HCT116 (cell line): ENCODE data around the gene TSEN34. TPM values are rescaled to one million over a fixed set of nuclear protein-coding genes. Genes with fewer than 3 reads are reported as not detected.

Experiments
- ATAC-seq: fragments of 200-7000 bp; cut with Tn5 transposase; 2 replicates; pipeline ENCODE4 v1.9.1; 2020; ENCODE audit warnings: mild to moderate bottlenecking, moderate library complexity
- BruUV-seq: library from RNA; stranded (reverse); fragments of 400-500 nt; replicated peaks from 2 replicates; lab custom pipeline; 2021; lab: Mats Ljungman, UMichigan
- CTCF ChIA-PET: fragments of 300-600 bp; sonication (Branson Sonifier 250); formaldehyde crosslinking; loops from one replicate; lab custom pipeline; 2021; ENCODE audit warnings: antibody characterized with exemption; lab: Charles Lee
- POLR2A ChIA-PET: fragments of 300-600, 350-600 bp; sonication (Branson Sonifier 250); formaldehyde crosslinking; loops from one replicate; lab custom pipeline; 2021; ENCODE audit warnings: antibody characterized with exemption; lab: Charles Lee
- RAD21 ChIA-PET, 2 experiments: fragments of 300-600 bp; sonication (Branson Sonifier 250); formaldehyde crosslinking; loops; one replicate each; lab custom pipeline; 2023; ENCODE audit warnings: low total read pairs in 2 of 2; ENCODE audit not compliant: uncharacterized antibody in 2 of 2, unreplicated experiment in 2 of 2, low non-redundant PET in 1 of 2; lab: Charles Lee
- DNase-seq: peaks from one replicate; pipeline ENCODE4 v3.0.0-alpha.2; 2010; ENCODE audit warnings: low read depth, low spot score
- H2AFZ ChIP-seq: fragments of 200-600 bp; shearing (Covaris generic), sonication (generic); 2 replicates; pipeline ENCODE4 v1.6.1; 2017; ENCODE audit warnings: low read depth, mixed run types, mixed read lengths, antibody characterized with exemption, low read length; ENCODE audit not compliant: poor library complexity, severe bottlenecking
- H3K27ac ChIP-seq: 2 replicates; pipeline ENCODE4 v1.5.1; 2012; ENCODE audit warnings: low read depth, low read length
- H3K27me3 ChIP-seq: fragments of 200-600 bp; sonication (generic); 2 replicates; pipeline ENCODE4 v1.6.1; 2016; ENCODE audit warnings: mixed run types, low read length, mixed read lengths; ENCODE audit not compliant: insufficient read depth
- H3K36me3 ChIP-seq, 2 experiments: fragments of 200-500 bp in 1 of 2; fragments of 200-600 bp in 1 of 2; sonication (Bioruptor generic) in 1 of 2; sonication (generic) in 1 of 2; 2 replicates each; pipeline versions ENCODE4 v1.5.1 to v1.6.1; 2014 to 2016; ENCODE audit warnings: low read length in 2 of 2, inconsistent platforms in 1 of 2, mixed read lengths in 1 of 2, mixed run types in 1 of 2; ENCODE audit not compliant: insufficient read depth in 2 of 2, control insufficient read depth in 1 of 2
- H3K4me1 ChIP-seq, 2 experiments: fragments of 200-600 bp in 1 of 2; sonication (generic) in 1 of 2; 2 replicates each; pipeline versions ENCODE4 v1.5.1 to v1.6.1; 2012 to 2017; ENCODE audit warnings: low read length in 2 of 2, inconsistent platforms in 1 of 2, mild to moderate bottlenecking in 1 of 2, mixed read lengths in 1 of 2, mixed run types in 1 of 2, moderate library complexity in 1 of 2; ENCODE audit not compliant: insufficient read depth in 2 of 2, control insufficient read depth in 1 of 2
- H3K4me2 ChIP-seq: fragments of 200-600 bp; sonication (generic); 2 replicates; pipeline ENCODE4 v1.6.1; 2017; ENCODE audit warnings: mixed run types, low read length, mixed read lengths
- H3K4me3 ChIP-seq, 2 experiments: fragments of 200-600 bp in 1 of 2; sonication (generic) in 1 of 2; replicated peaks in 1 of 2; 2 replicates each; pipeline ENCODE4 v1.5.1; 2011 to 2016; ENCODE audit warnings: low read length in 2 of 2, control low read depth in 1 of 2, low read depth in 1 of 2, mild to moderate bottlenecking in 1 of 2, mixed read lengths in 1 of 2, mixed run types in 1 of 2
- H3K79me2 ChIP-seq: fragments of 200-600 bp; sonication (generic); 2 replicates; pipeline ENCODE4 v1.6.1; 2017; ENCODE audit warnings: mild to moderate bottlenecking, mixed run types, low read length, moderate library complexity, mixed read lengths; ENCODE audit not compliant: insufficient read depth
- H3K9ac ChIP-seq: fragments of 200-600 bp; sonication (generic); 2 replicates; pipeline ENCODE4 v1.6.1; 2016; ENCODE audit warnings: low read length, mixed read lengths
- H3K9me2 ChIP-seq: fragments of 200-600 bp; sonication (generic), shearing (Covaris generic); 2 replicates; pipeline ENCODE4 v1.6.1; 2017; ENCODE audit warnings: mixed run types, mild to moderate bottlenecking, moderate library complexity; ENCODE audit not compliant: insufficient read depth
- H3K9me3 ChIP-seq, 2 experiments: fragments of 200-500 bp in 1 of 2; fragments of 200-600 bp in 1 of 2; sonication (Bioruptor generic) in 1 of 2; sonication (generic) in 1 of 2; 2 replicates each; pipeline ENCODE4 v1.6.1; 2014 to 2017; ENCODE audit warnings: low read length in 2 of 2, mixed read lengths in 2 of 2, inconsistent platforms in 1 of 2, low read depth in 1 of 2, mild to moderate bottlenecking in 1 of 2, mixed run types in 1 of 2, moderate library complexity in 1 of 2; ENCODE audit not compliant: control insufficient read depth in 1 of 2, insufficient read depth in 1 of 2
- H4K20me1 ChIP-seq: fragments of 200-600 bp; sonication (generic), shearing (Covaris generic); 2 replicates; pipeline ENCODE4 v1.6.1; 2017; ENCODE audit warnings: mixed run types, mild to moderate bottlenecking, moderate library complexity; ENCODE audit not compliant: insufficient read depth
- ATF3 ChIP-seq: IDR thresholded peaks from 2 replicates; pipeline ENCODE4 v1.6.1; 2012
- CBX3 ChIP-seq: IDR thresholded peaks from 2 replicates; pipeline ENCODE4 v1.6.1; 2012; ENCODE audit warnings: low read depth
- EGR1 ChIP-seq: IDR thresholded peaks from 2 replicates; pipeline ENCODE4 v1.6.1; 2012; ENCODE audit warnings: low read depth
- ELF1 ChIP-seq: IDR thresholded peaks from 2 replicates; pipeline ENCODE4 v1.6.1; 2012; ENCODE audit warnings: low read depth, borderline replicate concordance
- FOSL1 ChIP-seq: IDR thresholded peaks from 2 replicates; pipeline ENCODE4 v1.6.1; 2012; ENCODE audit warnings: low read depth
- JUND ChIP-seq: IDR thresholded peaks from 2 replicates; pipeline ENCODE4 v1.6.1; 2012
- MAX ChIP-seq: IDR thresholded peaks from 2 replicates; pipeline ENCODE4 v1.6.1; 2012
- POLR2A ChIP-seq: IDR thresholded peaks from 2 replicates; pipeline ENCODE4 v1.7.0; 2011; ENCODE audit warnings: borderline replicate concordance; ENCODE audit not compliant: insufficient read depth, insufficient read length; ENCODE audit errors: extremely low read depth
- POLR2AphosphoS5 ChIP-seq: IDR thresholded peaks from 2 replicates; pipeline ENCODE4 v1.6.1; 2011; ENCODE audit warnings: mild to moderate bottlenecking, low read depth, low read length, moderate library complexity
- RAD21 ChIP-seq: IDR thresholded peaks from 2 replicates; pipeline ENCODE4 v1.6.1; 2012; ENCODE audit warnings: low read depth, mild to moderate bottlenecking
- REST ChIP-seq: IDR thresholded peaks from 2 replicates; pipeline ENCODE4 v1.6.1; 2012; ENCODE audit warnings: low read depth
- SIN3A ChIP-seq: IDR thresholded peaks from 2 replicates; pipeline ENCODE4 v1.6.1; 2012; ENCODE audit warnings: low read depth
- SP1 ChIP-seq: IDR thresholded peaks from 2 replicates; pipeline ENCODE4 v1.6.1; 2012; ENCODE audit warnings: low read depth
- SRF ChIP-seq: IDR thresholded peaks from 2 replicates; pipeline ENCODE4 v1.6.1; 2012; ENCODE audit warnings: low read depth
- TCF7L2 ChIP-seq: IDR thresholded peaks from 2 replicates; pipeline ENCODE4 v1.7.0; 2011; ENCODE audit warnings: borderline replicate concordance, inconsistent platforms; ENCODE audit not compliant: insufficient read depth, insufficient read length; ENCODE audit errors: extremely low read depth
- ZFX ChIP-seq: fragments of 450-650 bp; IDR thresholded peaks from 2 replicates; pipeline ENCODE4 v1.6.1; 2017
- ZNF274 ChIP-seq: fragments of 200-500 bp; sonication (Bioruptor generic); IDR thresholded peaks from 2 replicates; pipeline ENCODE4 v1.6.1; 2014; ENCODE audit warnings: mild to moderate bottlenecking, low read depth, low read length, inconsistent platforms
- intact Hi-C: fragments of 100-400 bp; cut with micrococcal nuclease; formaldehyde crosslinking; loops from 2 replicates; pipeline ENCODE4 v1.10.0; 2022
- total RNA-seq: library from RNA; stranded (reverse); gene quantifications from one replicate; pipeline ENCODE4 v1.2.1, GENCODE V29; 2021; ENCODE audit not compliant: unreplicated experiment

TSEN34 gene
- total RNA-seq, 1 experiment from 2014 or later: 99.9 TPM

GRCh38 chr19:54151362-54152035 lies 39.6 kb upstream of the TSEN34 start:
- CTCF ChIA-PET: no interaction called here
- intact Hi-C loops: no loop called here
- no peak for DNase-seq
- Histone ChIP-seq H3K9me3 (no peaks in the 10 kb centered on the region), H3K9me2 (no peaks in the 10 kb centered on the region), H3K4me3 (no peak overlapping the region), H3K36me3 (peaks cover 60 to 71% of the 10 kb centered on the region in 2 experiments; a peak in 3 of 4 replicates), H3K27me3 (no peaks in the 10 kb centered on the region), H3K27ac (no peak overlapping the region), H3K9ac (no peak overlapping the region), H3K79me2 (0 out of 2 replicates have a peak, but pooled peaks cover under 1% of the 10 kb centered on the region), H3K4me2 (no peak overlapping the region), H3K4me1 (no peaks in the 10 kb centered on the region), H2AFZ (no peak overlapping the region), H4K20me1 (no peaks in the 10 kb centered on the region)
- RAD21 ChIA-PET: no interaction called here
- no peak for ATAC-seq
- no TSS peak for BruUV-seq
- POLR2A ChIA-PET: interaction anchor here (1.1 kb wide), 1 partner anchor 8 kb away, joined by 4 read pairs; the partner anchor contains the start of gene LENG1
- TF ChIP-seq POLR2AphosphoS5 (peak; percentile 22; the same call in 1 of the 2 replicates), MAX (no peak), RAD21 (no peak)

- Histone ChIP-seq H3K79me2 (no peaks in the 10 kb centered on the region), H2AFZ (no peak overlapping the region), H3K27ac (no peak overlapping the region), H3K4me1 (no peaks in the 10 kb centered on the region), H4K20me1 (no peaks in the 10 kb centered on the region), H3K9me3 (no peaks in the 10 kb centered on the region), H3K27me3 (no peaks in the 10 kb centered on the region), H3K4me2 (no peak overlapping the region), H3K36me3 (peaks cover 60 to 71% of the 10 kb centered on the region in 2 experiments; a peak in 3 of 4 replicates), H3K9me2 (no peaks in the 10 kb centered on the region), H3K9ac (no peak overlapping the region), H3K4me3 (no peak overlapping the region)
- BruUV-seq: no TSS peak
- ChIA-PET CTCF (no interaction called here), POLR2A (no interaction called here), RAD21 (no interaction called here)
- intact Hi-C loops: no loop called here
- DNase-seq: no peak
- TF ChIP-seq ELF1 (no peak), ZFX (no peak), POLR2A (no peak), MAX (no peak), JUND (no peak), SIN3A (no peak), TCF7L2 (no peak), SRF (no peak), REST (no peak), SP1 (no peak), FOSL1 (no peak), ATF3 (no peak), POLR2AphosphoS5 (no peak), EGR1 (no peak), CBX3 (no peak), ZNF274 (no peak)
- ATAC-seq: no peak
Observed at GRCh38 chr19:54152267-54152666, 38.8 kb upstream of the TSEN34 start.
